ENCODE measurements around the gene CDH15. TPM values are rescaled to one million over a fixed set of nuclear protein-coding genes. Genes with fewer than 3 reads are reported as not detected.

The CDH15 gene
- total and polyA plus RNA-seq, 9 of the 15 experiments (the other 6 are each of a cell fraction or from before 2014, with no cell fraction given), result 0.07 to 0.18 TPM; not detected in 7

DNA sequence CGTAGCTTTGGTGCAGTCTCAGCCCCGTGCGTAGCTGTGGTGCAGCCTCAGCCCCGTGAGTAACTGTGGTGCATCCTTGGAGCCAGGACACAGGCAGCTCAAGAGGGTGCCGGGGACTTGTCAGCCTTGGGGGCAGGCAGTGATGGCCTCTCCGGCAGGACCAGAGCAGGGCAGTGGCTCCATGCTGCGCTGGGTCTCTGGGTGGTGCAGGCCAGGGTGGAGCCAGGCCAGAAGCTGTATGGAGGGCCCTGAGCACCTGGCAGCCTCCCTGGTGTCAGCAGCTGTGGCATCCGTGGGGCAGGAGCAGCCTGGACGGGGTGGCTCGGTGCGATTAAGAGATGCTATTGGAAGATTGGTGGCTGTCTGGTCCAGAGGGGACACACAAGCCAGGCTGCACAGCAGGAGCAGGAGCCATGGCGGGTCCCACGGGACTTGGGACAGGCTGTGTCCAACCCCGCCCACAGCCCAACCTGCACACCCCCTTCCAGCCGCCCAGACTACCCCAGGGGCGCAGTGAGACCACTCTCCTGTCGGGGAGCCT is 28.3 kb upstream of the CDH15 start:
- POLR2A ChIA-PET, result interaction anchor here (0.6 to 1.1 kb wide), 4 partner anchors 13 to 524 kb away, joined by 3 to 4 read pairs (median 3); no protein-coding TSS in a partner anchor
- Histone ChIP-seq H3K4me2 (ENCODE audit: insufficient read depth, low read length) (no peak overlapping the region), H3K9ac (ENCODE audit: insufficient read depth in 1 of 2, low read depth in 2 of 2, low read length in 2 of 2) (no peak overlapping the region), H3K27me3 (ENCODE audit: control insufficient read depth in 2 of 2, insufficient read depth in 2 of 2, low read length in 2 of 2) (no peaks in the 10 kb centered on the region), H3K4me3 (no peak overlapping the region), H3K9me1 (ENCODE audit: control insufficient read depth, insufficient read depth, low read length) (no peaks in the 10 kb centered on the region), H3K4me1 (replicated peaks in 1 of 2; ENCODE audit: control insufficient read depth in 2 of 2, insufficient read depth in 2 of 2, low read length in 2 of 2) (peaks cover 0 to 18% of the 10 kb centered on the region in 2 experiments; a peak in 2 of 5 replicates), H3K9me3 (replicated peaks; ENCODE audit: control insufficient read depth, insufficient read depth, low read depth, low read length) (peaks cover 3% of the 10 kb centered on the region), H2AFZ (ENCODE audit: low read depth, low read length) (no peak overlapping the region), H4K20me1 (replicated peaks; ENCODE audit: control insufficient read depth, insufficient read depth, low read length) (no peaks in the 10 kb centered on the region), H3K36me3 (ENCODE audit: control insufficient read depth, insufficient read depth, low read length) (peaks cover 44% of the 10 kb centered on the region; the same call in 2 of the 3 replicates), H3K27ac (ENCODE audit: extremely low read depth, low read depth, low read length) (no peak overlapping the region), H3K79me2 (ENCODE audit: control insufficient read depth, insufficient read depth, low read length) (no peaks in the 10 kb centered on the region)
- ATAC-seq (no peak), FAIRE-seq (no peak), DNase-seq (ENCODE audit: extremely low read depth in 1 of 4, low spot score in 3 of 4) (no peak)
- CTCF ChIA-PET (ENCODE audit: low intra/inter-chr PET ratio), result no interaction called here
- TF ChIP-seq TBL1XR1 (IDR thresholded peaks at IDR 0.05; ENCODE audit: low read length in 2 of 2), result no peak
- TF ChIP-seq POLR2G (IDR thresholded peaks at IDR 0.05; ENCODE audit: low read depth, low read length), result peak; percentile 68
- no peak for TF ChIP-seq ZKSCAN3 (CRISPR knock-in tag; IDR thresholded peaks at IDR 0.05)
- no peak for TF ChIP-seq ZC3H8 (IDR thresholded peaks at IDR 0.05)
- intact Hi-C loops (cut with micrococcal nuclease) (no loop called here), in situ Hi-C loops (cut with MboI) (no loop called here)
- WGBS (ENCODE audit: insufficient coverage, low coverage, missing lambda C conversion rate), result 87% methylated on average over 12 of the region's 17 CpGs
- BruUV-seq (replicated peaks), result no TSS peak

- Histone ChIP-seq H3K36me3 (ENCODE audit: control insufficient read depth, insufficient read depth, low read length) (peaks cover 49% of the 10 kb centered on the region; the same call in 2 of the 3 replicates), H4K20me1 (replicated peaks; ENCODE audit: control insufficient read depth, insufficient read depth, low read length) (no peaks in the 10 kb centered on the region), H3K4me2 (ENCODE audit: insufficient read depth, low read length) (no peak overlapping the region), H3K9me3 (replicated peaks; ENCODE audit: control insufficient read depth, insufficient read depth, low read depth, low read length) (peaks cover 5% of the 10 kb centered on the region), H3K27ac (ENCODE audit: extremely low read depth, low read depth, low read length) (no peak overlapping the region), H2AFZ (ENCODE audit: low read depth, low read length) (no peak overlapping the region), H3K9ac (ENCODE audit: insufficient read depth in 1 of 2, low read depth in 2 of 2, low read length in 2 of 2) (no peak overlapping the region; a peak in 1 of 4 replicates), H3K79me2 (ENCODE audit: control insufficient read depth, insufficient read depth, low read length) (no peaks in the 10 kb centered on the region), H3K4me3 (no peak overlapping the region), H3K9me1 (ENCODE audit: control insufficient read depth, insufficient read depth, low read length) (no peaks in the 10 kb centered on the region), H3K27me3 (ENCODE audit: control insufficient read depth in 2 of 2, insufficient read depth in 2 of 2, low read length in 2 of 2) (no peaks in the 10 kb centered on the region), H3K4me1 (replicated peaks in 1 of 2; ENCODE audit: control insufficient read depth in 2 of 2, insufficient read depth in 2 of 2, low read length in 2 of 2) (peaks cover 0 to 14% of the 10 kb centered on the region in 2 experiments; a peak in 2 of 5 replicates)
- BruUV-seq (replicated peaks), result no TSS peak
- CTCF ChIA-PET (ENCODE audit: low intra/inter-chr PET ratio), result no interaction called here
- ATAC-seq (no peak), FAIRE-seq (no peak), DNase-seq (ENCODE audit: extremely low read depth in 1 of 4, low spot score in 3 of 4) (no peak)
- 87% methylated on average over 21 of the region's 22 CpGs for WGBS (ENCODE audit: insufficient coverage, low coverage, missing lambda C conversion rate)
- intact Hi-C loops (cut with micrococcal nuclease), result no loop called here
- in situ Hi-C loops (cut with MboI), result no loop called here
- POLR2A ChIA-PET, result interaction anchor here (0.6 to 1.1 kb wide), 3 partner anchors 12 to 335 kb away, joined by 3 read pairs; no protein-coding TSS in a partner anchor
- no peak for TF ChIP-seq TCF7L2 (IDR thresholded peaks at IDR 0.05; ENCODE audit: low read depth, low read length)
- no peak for TF ChIP-seq RCOR1 (IDR thresholded peaks at IDR 0.05; ENCODE audit: borderline replicate concordance in 1 of 2, low read depth in 2 of 2, low read length in 2 of 2)
- TF ChIP-seq ZNF384 (IDR thresholded peaks at IDR 0.05; ENCODE audit: low read depth, low read length), result no peak
- no peak for TF ChIP-seq ZNF830 (CRISPR knock-in tag; IDR thresholded peaks at IDR 0.05)
- TF ChIP-seq CBFA2T3 (IDR thresholded peaks at IDR 0.05), result no peak
- TF ChIP-seq GABPB2 (CRISPR knock-in tag; conservative IDR thresholded peaks at IDR 0.05), result no peak
- no peak for TF ChIP-seq ZBTB33 (CRISPR knock-in tag; IDR thresholded peaks at IDR 0.05)
- no peak for TF ChIP-seq PRPF4 (IDR thresholded peaks at IDR 0.05; ENCODE audit: insufficient read depth, low read depth, low read length, poor library complexity, severe bottlenecking)
- TF ChIP-seq MYC (IDR thresholded peaks at IDR 0.05; ENCODE audit: low read depth, low read length), result no peak
- TF ChIP-seq MYC (CRISPR knock-in tag; IDR thresholded peaks at IDR 0.05; ENCODE audit: borderline replicate concordance, low read depth), result no peak
Measured at GRCh38 chr16:89143911-89144675, 27.5 kb upstream of the CDH15 start.

Measured in K562 (cell line).